Uterus (tissue), 2 donors: Measurements from ENCODE around the gene EXOC3.

Source experiments
- CTCF ChIP-seq, 4 experiments: fragments of 200-600 bp in 2 of 4; fragments of 450-650 bp in 2 of 4; sonication (generic) in 2 of 4; IDR thresholded peaks; one replicate each; pipeline ENCODE4 v1.5.1; 2016 to 2019; ENCODE audit warnings: antibody characterized with exemption in 4 of 4, mild to moderate bottlenecking in 2 of 4, moderate library complexity in 1 of 4
- POLR2A ChIP-seq, 2 donors: fragments of 450-650 bp; IDR thresholded peaks; one replicate each; pipeline ENCODE4 v1.6.1; 2016; ENCODE audit warnings: antibody characterized with exemption in 2 of 2, mild to moderate bottlenecking in 1 of 2, moderate library complexity in 1 of 2

GRCh38 chr5:497090-497700 lies 54.2 kb downstream of the EXOC3 start:
- TF ChIP-seq CTCF (IDR thresholded peaks at IDR 0.05) (no peak), POLR2A (IDR thresholded peaks at IDR 0.05) (no peak)
